ENCODE results near the gene MOCS2.

MOCS2 gene

DNA sequence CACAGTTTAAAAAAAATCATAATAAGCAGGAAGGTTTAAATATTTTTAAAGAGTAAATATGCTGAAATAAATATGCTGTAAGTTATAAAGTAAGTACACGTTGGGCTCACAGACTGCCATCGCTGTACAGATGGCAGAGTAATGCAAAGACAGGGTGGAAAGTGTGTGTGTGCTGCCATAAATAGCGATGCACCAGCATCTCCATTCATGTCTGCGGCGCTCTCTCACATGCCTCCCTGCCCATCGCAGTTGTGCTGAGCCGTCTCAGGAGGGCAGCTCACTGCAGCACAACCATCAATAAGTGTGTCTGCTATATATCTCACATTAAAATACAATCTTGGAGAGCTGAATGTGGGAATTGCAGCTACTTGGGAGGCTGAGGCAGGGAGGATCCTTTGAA is 14.3 kb downstream of the MOCS2 start:
- no peak overlapping the region for H3K27ac ChIP-seq (ENCODE audit: low read depth, low read length)
- H3K79me2 ChIP-seq (ENCODE audit: control insufficient read depth, insufficient read depth, low read length, unreplicated experiment), result no peaks in the 10 kb centered on the region
- H3K36me3 ChIP-seq (ENCODE audit: insufficient read depth, low read length), result 0 out of 2 replicates have a peak, but pooled peaks cover 10% of the 10 kb centered on the region
- H3K27me3 ChIP-seq (ENCODE audit: insufficient read depth, low read length), result no peaks in the 10 kb centered on the region
- no peak overlapping the region for H3K4me3 ChIP-seq (ENCODE audit: low read depth, low read length)
- peaks cover 14% of the 10 kb centered on the region for H3K4me1 ChIP-seq (ENCODE audit: control insufficient read depth, insufficient read depth, low read length, unreplicated experiment)
- no peak overlapping the region for H2AFZ ChIP-seq (ENCODE audit: low read length, unreplicated experiment)

DNA sequence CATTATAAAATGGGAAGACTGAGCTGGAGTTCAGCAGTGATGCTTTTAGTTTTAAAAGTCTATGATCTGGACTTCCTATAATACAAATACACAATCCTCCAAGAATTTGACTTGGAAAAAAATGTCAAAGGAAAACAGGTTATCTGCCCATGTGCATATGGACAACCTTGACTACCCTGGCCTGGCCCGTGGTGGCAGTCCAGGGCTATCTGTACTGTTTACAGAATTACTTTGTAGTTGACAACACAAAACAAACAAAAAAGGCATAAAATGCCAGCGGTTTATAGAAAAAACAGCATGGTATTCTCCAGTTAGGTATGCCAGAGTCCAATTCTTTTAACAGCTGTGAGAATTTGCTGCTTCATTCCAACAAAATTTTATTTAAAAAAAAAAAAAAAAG is 17.3 kb downstream of the MOCS2 start:
- H3K27me3 ChIP-seq (ENCODE audit: insufficient read depth, low read length), result no peaks in the 10 kb centered on the region
- peaks cover 24% of the 10 kb centered on the region for H3K4me1 ChIP-seq (ENCODE audit: control insufficient read depth, insufficient read depth, low read length, unreplicated experiment)
- H2AFZ ChIP-seq (ENCODE audit: low read length, unreplicated experiment), result no peak overlapping the region
- H3K36me3 ChIP-seq (ENCODE audit: insufficient read depth, low read length), result 0 out of 2 replicates have a peak, but pooled peaks cover 7% of the 10 kb centered on the region
- no peaks in the 10 kb centered on the region for H3K79me2 ChIP-seq (ENCODE audit: control insufficient read depth, insufficient read depth, low read length, unreplicated experiment)
- no peak overlapping the region for H3K4me3 ChIP-seq (ENCODE audit: low read depth, low read length)
- no peak overlapping the region for H3K27ac ChIP-seq (ENCODE audit: low read depth, low read length)

DNA sequence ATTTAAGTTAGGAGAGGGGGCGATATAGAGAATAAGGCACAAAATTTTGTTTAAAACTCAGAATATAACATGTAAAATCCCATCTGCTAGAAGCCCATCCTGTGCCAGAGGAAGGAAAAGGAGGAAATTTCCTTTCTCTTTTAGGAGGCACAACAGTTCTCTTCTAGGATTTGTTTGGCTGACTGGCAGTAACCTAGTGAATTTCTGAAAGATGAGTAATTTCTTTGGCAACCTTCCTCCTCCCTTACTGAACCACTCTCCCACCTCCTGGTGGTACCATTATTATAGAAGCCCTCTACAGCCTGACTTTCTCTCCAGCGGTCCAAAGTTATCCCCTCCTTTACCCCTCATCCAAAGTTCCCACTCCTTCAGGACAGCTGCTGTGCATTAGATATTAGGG is 18.3 kb downstream of the MOCS2 start:
- Histone ChIP-seq H3K27ac (ENCODE audit: low read depth, low read length) (peak overlapping the region; percentile 24; the same call in 1 of the 2 replicates), H3K36me3 (ENCODE audit: insufficient read depth, low read length) (0 out of 2 replicates have a peak, but pooled peaks cover 8% of the 10 kb centered on the region), H3K4me1 (ENCODE audit: control insufficient read depth, insufficient read depth, low read length, unreplicated experiment) (peaks cover 24% of the 10 kb centered on the region), H3K79me2 (ENCODE audit: control insufficient read depth, insufficient read depth, low read length, unreplicated experiment) (no peaks in the 10 kb centered on the region), H3K4me3 (ENCODE audit: low read depth, low read length) (no peak overlapping the region), H3K27me3 (ENCODE audit: insufficient read depth, low read length) (no peaks in the 10 kb centered on the region), H2AFZ (ENCODE audit: low read length, unreplicated experiment) (no peak overlapping the region)

DNA sequence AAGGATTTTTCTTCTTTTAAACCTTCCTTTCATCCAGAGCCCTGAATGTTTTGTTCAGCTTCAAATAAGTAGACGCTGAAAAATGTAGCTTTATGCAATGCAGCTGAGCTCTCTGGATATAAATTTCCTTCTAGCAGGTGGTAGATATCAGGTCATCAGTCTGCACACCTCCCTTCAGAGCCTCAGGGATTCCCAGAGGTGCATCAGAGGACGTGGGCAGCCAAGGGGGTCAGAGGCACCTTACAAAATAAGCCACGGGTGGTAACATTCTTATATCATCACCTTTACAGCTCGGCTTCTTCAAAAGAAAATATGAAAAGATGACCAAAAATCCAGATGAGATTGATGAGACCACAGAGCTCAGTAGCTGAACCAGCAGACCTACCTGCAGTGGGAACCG is 19.3 kb downstream of the MOCS2 start:
- Histone ChIP-seq H2AFZ (ENCODE audit: low read length, unreplicated experiment) (no peak overlapping the region), H3K27ac (ENCODE audit: low read depth, low read length) (no peak overlapping the region), H3K27me3 (ENCODE audit: insufficient read depth, low read length) (no peaks in the 10 kb centered on the region), H3K36me3 (ENCODE audit: insufficient read depth, low read length) (0 out of 2 replicates have a peak, but pooled peaks cover 8% of the 10 kb centered on the region), H3K79me2 (ENCODE audit: control insufficient read depth, insufficient read depth, low read length, unreplicated experiment) (no peaks in the 10 kb centered on the region), H3K4me1 (ENCODE audit: control insufficient read depth, insufficient read depth, low read length, unreplicated experiment) (peaks cover 24% of the 10 kb centered on the region), H3K4me3 (ENCODE audit: low read depth, low read length) (no peak overlapping the region)

DNA sequence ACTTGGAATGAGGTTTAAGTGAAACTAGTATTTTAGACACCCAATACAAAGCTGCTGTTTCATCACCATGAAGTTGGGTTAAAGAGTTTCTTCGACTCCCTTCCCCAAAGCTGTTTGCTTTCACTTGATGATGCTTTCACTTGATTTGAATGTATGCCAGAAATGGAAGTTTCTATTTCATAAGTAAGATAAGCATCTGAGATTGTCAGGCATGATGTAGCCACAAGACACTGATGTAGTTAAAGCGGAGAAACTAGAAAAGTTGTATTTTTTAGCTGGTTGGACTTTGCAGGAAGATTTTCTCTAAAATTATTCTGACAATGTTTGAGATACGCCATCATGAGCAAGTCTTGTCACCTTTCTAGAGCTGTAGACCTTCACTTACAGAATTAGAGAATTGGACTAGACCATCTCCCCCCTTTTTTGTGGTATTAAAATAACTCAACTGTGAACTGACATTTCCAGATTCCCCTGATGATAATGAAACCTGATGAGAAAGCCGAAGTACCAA is 20.0 kb downstream of the MOCS2 start:
- peaks cover 24% of the 10 kb centered on the region for H3K4me1 ChIP-seq (ENCODE audit: control insufficient read depth, insufficient read depth, low read length, unreplicated experiment)
- no peak overlapping the region for H3K4me3 ChIP-seq (ENCODE audit: low read depth, low read length)
- no peak overlapping the region for H3K27ac ChIP-seq (ENCODE audit: low read depth, low read length)
- H3K36me3 ChIP-seq (ENCODE audit: insufficient read depth, low read length), result peaks cover 12% of the 10 kb centered on the region; the same call in 1 of the 2 replicates
- no peaks in the 10 kb centered on the region for H3K79me2 ChIP-seq (ENCODE audit: control insufficient read depth, insufficient read depth, low read length, unreplicated experiment)
- H2AFZ ChIP-seq (ENCODE audit: low read length, unreplicated experiment), result no peak overlapping the region
- H3K27me3 ChIP-seq (ENCODE audit: insufficient read depth, low read length), result no peaks in the 10 kb centered on the region

DNA sequence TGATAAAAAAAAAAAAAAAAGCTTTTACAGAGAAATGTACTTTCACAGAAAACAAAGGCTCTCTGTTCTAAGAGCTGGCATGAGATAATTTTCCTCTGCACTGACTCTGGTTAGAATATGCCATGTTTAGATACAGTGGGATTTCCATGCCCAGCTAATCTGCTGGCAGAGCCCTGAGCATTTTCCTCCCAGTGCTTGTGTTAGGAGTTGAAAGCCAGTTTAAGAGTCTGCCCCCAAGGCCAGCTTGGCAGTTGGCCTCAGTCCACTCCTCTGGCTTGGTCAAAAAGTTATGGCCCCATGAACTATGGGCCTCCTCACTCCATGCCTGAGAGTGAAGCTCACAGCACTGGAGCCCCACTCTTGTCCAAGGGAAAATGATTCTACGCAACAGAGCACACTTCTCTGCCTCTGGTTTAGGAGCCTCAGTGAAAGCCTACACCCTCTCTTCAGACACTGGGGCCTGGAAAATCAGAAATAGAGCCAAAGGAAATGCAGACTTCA is 21.9 kb downstream of the MOCS2 start:
- Histone ChIP-seq H3K36me3 (ENCODE audit: insufficient read depth, low read length) (peaks cover 12% of the 10 kb centered on the region; the same call in 1 of the 2 replicates), H3K4me3 (ENCODE audit: low read depth, low read length) (no peak overlapping the region), H2AFZ (ENCODE audit: low read length, unreplicated experiment) (no peak overlapping the region), H3K79me2 (ENCODE audit: control insufficient read depth, insufficient read depth, low read length, unreplicated experiment) (no peaks in the 10 kb centered on the region), H3K4me1 (ENCODE audit: control insufficient read depth, insufficient read depth, low read length, unreplicated experiment) (peaks cover 24% of the 10 kb centered on the region), H3K27me3 (ENCODE audit: insufficient read depth, low read length) (no peaks in the 10 kb centered on the region), H3K27ac (ENCODE audit: low read depth, low read length) (no peak overlapping the region)

DNA sequence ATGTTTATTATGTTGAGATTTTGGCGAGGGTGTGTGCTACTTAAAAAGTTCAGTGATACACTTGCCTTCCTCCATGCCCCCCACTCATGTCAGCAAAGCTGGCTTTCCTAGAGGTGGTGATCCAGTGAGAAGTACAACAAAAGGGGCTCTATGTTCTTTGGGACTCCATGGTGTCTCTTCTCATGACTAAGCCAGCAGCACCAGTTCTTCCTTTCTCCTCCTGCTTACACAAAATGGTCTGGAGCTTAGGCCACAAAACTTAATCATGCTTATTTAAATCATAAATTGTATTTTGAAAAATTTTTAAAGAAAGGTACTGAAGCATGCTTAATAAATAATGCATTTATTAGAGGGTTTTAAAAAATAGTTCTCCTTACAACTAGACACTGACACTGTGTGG is 22.4 kb downstream of the MOCS2 start:
- H3K27ac ChIP-seq (ENCODE audit: low read depth, low read length), result no peak overlapping the region
- H2AFZ ChIP-seq (ENCODE audit: low read length, unreplicated experiment), result no peak overlapping the region
- H3K27me3 ChIP-seq (ENCODE audit: insufficient read depth, low read length), result no peaks in the 10 kb centered on the region
- no peak overlapping the region for H3K4me3 ChIP-seq (ENCODE audit: low read depth, low read length)
- peaks cover 24% of the 10 kb centered on the region for H3K4me1 ChIP-seq (ENCODE audit: control insufficient read depth, insufficient read depth, low read length, unreplicated experiment)
- H3K36me3 ChIP-seq (ENCODE audit: insufficient read depth, low read length), result peaks cover 12% of the 10 kb centered on the region
- H3K79me2 ChIP-seq (ENCODE audit: control insufficient read depth, insufficient read depth, low read length, unreplicated experiment), result no peaks in the 10 kb centered on the region

DNA sequence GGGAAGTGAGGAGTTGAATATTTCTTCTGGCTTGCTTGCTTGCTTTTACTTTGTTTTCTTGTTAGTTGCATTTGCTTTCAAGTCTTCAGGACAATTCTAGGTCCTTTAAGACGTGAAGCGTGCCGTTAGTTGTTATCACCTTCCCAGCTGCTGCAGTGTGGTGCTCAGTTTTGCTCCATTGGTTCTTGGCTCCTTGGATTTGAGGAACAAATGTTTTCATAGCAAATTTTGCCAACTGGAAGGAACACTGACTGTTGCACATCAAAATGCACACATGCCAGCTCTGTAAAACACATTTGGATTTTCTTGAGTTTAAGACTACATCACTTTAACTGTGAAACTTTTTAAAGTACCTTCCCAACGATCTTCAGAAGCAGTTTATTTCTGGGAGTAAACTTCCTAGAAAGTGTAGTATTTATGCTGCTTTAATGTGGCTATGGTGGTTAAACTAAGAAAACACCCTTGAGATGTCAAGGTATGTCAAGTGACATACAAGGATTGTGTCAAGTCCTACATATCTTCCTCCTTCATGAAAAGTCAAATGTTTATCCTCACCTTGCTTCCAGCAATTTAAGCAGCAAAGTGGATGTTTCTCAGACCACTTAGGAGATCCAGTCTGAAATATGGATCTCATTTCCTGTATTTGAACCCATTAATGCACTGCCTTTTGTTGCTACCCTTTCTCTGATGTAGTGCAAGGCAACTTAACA is 24.9 kb downstream of the MOCS2 start:
- Histone ChIP-seq H3K4me3 (ENCODE audit: low read depth, low read length) (no peak overlapping the region), H3K79me2 (ENCODE audit: control insufficient read depth, insufficient read depth, low read length, unreplicated experiment) (no peaks in the 10 kb centered on the region), H3K4me1 (ENCODE audit: control insufficient read depth, insufficient read depth, low read length, unreplicated experiment) (peaks cover 7% of the 10 kb centered on the region), H3K27ac (ENCODE audit: low read depth, low read length) (no peak overlapping the region), H3K36me3 (ENCODE audit: insufficient read depth, low read length) (peaks cover 15% of the 10 kb centered on the region), H3K27me3 (ENCODE audit: insufficient read depth, low read length) (no peaks in the 10 kb centered on the region), H2AFZ (ENCODE audit: low read length, unreplicated experiment) (no peak overlapping the region)

DNA sequence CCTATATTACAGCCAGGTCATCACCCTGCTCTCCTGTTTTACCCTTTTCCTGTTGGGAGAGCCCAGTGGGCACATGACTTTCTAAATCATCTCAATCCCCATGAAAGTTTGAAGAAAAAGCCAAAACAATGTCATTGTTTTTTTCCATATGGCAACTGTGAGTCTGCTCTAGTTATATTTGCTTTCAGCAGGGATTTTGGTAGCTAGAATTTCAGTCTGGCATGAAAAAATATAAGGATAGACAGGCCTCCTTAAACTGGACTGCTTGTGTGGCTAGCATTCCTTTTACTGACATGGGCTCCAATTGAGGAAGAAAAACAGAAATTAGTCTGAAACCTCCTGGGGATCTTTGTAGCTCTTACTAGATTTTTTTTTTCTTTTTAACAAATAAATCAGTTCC is 25.6 kb downstream of the MOCS2 start:
- Histone ChIP-seq H2AFZ (ENCODE audit: low read length, unreplicated experiment) (no peak overlapping the region), H3K4me3 (ENCODE audit: low read depth, low read length) (no peak overlapping the region), H3K4me1 (ENCODE audit: control insufficient read depth, insufficient read depth, low read length, unreplicated experiment) (no peaks in the 10 kb centered on the region), H3K79me2 (ENCODE audit: control insufficient read depth, insufficient read depth, low read length, unreplicated experiment) (no peaks in the 10 kb centered on the region), H3K36me3 (ENCODE audit: insufficient read depth, low read length) (peaks cover 15% of the 10 kb centered on the region), H3K27ac (ENCODE audit: low read depth, low read length) (no peak overlapping the region), H3K27me3 (ENCODE audit: insufficient read depth, low read length) (no peaks in the 10 kb centered on the region)

DNA sequence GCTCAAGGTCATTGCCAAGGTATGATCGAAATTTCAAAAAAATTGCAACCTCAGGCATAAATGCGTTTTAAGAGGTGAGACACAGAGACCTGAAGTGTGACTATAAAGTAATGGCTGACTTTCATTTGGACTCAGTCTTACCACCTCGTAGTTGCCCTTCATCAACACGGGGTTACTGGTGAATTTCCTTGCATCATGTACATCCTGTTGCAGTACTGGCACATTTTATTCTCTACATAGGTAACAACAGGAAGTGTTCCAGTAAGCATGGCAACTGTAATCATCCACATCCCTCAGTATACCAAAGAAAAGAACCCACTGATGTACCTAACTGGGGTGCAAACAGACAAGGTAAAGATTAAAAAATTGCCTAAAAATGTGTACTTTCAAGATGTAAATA is 29.3 kb downstream of the MOCS2 start:
- Histone ChIP-seq H2AFZ (ENCODE audit: low read length, unreplicated experiment) (no peak overlapping the region), H3K79me2 (ENCODE audit: control insufficient read depth, insufficient read depth, low read length, unreplicated experiment) (no peaks in the 10 kb centered on the region), H3K36me3 (ENCODE audit: insufficient read depth, low read length) (peaks cover 10% of the 10 kb centered on the region), H3K27ac (ENCODE audit: low read depth, low read length) (no peak overlapping the region), H3K4me3 (ENCODE audit: low read depth, low read length) (no peak overlapping the region), H3K4me1 (ENCODE audit: control insufficient read depth, insufficient read depth, low read length, unreplicated experiment) (no peaks in the 10 kb centered on the region), H3K27me3 (ENCODE audit: insufficient read depth, low read length) (no peaks in the 10 kb centered on the region)

DNA sequence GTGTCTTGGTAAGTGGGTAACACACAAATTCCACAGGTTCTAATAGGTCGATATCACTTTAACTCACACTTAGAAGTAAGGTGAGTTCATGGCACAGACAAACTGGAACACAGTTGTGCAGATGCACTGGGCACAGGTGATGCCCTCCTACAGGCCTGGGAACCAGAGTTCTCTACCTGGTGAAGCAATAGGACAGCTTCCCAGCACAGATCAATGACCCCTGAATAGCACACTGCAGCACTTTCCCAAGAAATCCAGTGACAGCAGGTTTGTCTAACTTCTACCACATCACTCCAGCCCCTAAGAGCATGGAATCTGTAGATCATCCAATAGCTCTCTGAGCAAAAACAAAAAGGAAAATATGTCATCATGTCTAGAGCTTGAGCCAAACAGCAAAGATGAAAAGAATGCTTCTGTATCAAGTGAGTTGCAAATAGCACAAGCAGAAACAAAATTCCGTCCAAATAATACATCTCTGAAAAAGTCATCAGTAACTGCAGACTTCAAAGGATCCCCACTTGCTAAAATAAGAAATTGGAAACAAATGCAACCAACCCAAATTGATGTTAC is 33.5 kb downstream of the MOCS2 start:
- Histone ChIP-seq H2AFZ (ENCODE audit: low read length, unreplicated experiment) (no peak overlapping the region), H3K27ac (ENCODE audit: low read depth, low read length) (no peak overlapping the region), H3K36me3 (ENCODE audit: insufficient read depth, low read length) (peaks cover 7% of the 10 kb centered on the region; the same call in 1 of the 2 replicates), H3K27me3 (ENCODE audit: insufficient read depth, low read length) (no peaks in the 10 kb centered on the region), H3K4me3 (ENCODE audit: low read depth, low read length) (no peak overlapping the region), H3K4me1 (ENCODE audit: control insufficient read depth, insufficient read depth, low read length, unreplicated experiment) (peaks cover 5% of the 10 kb centered on the region), H3K79me2 (ENCODE audit: control insufficient read depth, insufficient read depth, low read length, unreplicated experiment) (no peaks in the 10 kb centered on the region)
